Nephron (organoid): ENCODE data around the gene ILKAP.

ENCODE experiments used
- H3K27ac Mint-ChIP-seq, 3 experiments: 2 replicates each; pipeline ENCODE4 v1.8.0; 2020; ENCODE audit warnings: mixed read lengths in 3 of 3, mild to moderate bottlenecking in 2 of 3, moderate library complexity in 1 of 3
- H3K27me3 Mint-ChIP-seq: 2 replicates; pipeline ENCODE4 v1.8.0; 2021; ENCODE audit warnings: low read depth, mild to moderate bottlenecking, moderate library complexity, mixed read lengths
- H3K36me3 Mint-ChIP-seq: 2 replicates; pipeline ENCODE4 v1.8.0; 2020; ENCODE audit warnings: low read depth, mixed read lengths
- H3K4me1 Mint-ChIP-seq: 2 replicates; pipeline ENCODE4 v1.8.0; 2020; ENCODE audit warnings: mixed read lengths
- H3K4me3 Mint-ChIP-seq, 3 experiments: 2 replicates each; pipeline ENCODE4 v1.8.0; 2020; ENCODE audit warnings: mild to moderate bottlenecking in 3 of 3, mixed read lengths in 3 of 3, moderate library complexity in 2 of 3
- H3K9me3 Mint-ChIP-seq: 2 replicates; pipeline ENCODE4 v1.8.0; 2020; ENCODE audit warnings: mixed read lengths
- CTCF ChIP-seq, 3 experiments: fragments of 200-600 bp; sonication (generic); IDR thresholded peaks; one replicate each; pipeline ENCODE4 v1.5.0; 2021; ENCODE audit warnings: antibody characterized with exemption in 3 of 3; ENCODE audit not compliant: unreplicated experiment in 3 of 3

Gene ILKAP

GRCh38 chr2:238144262-238144661 is 59.2 kb downstream of the ILKAP start:
- H3K4me3 Mint-ChIP-seq = no peak overlapping the region
- H3K9me3 Mint-ChIP-seq = no peaks in the 10 kb centered on the region
- H3K36me3 Mint-ChIP-seq = no peaks in the 10 kb centered on the region
- H3K27ac Mint-ChIP-seq = no peak overlapping the region
- H3K27me3 Mint-ChIP-seq = no peaks in the 10 kb centered on the region
- H3K4me1 Mint-ChIP-seq = peaks cover 18% of the 10 kb centered on the region
- TF ChIP-seq CTCF (IDR thresholded peaks at IDR 0.05; ENCODE audit: unreplicated experiment in 3 of 3) = no peak

- Mint-ChIP-seq H3K27me3 (no peaks in the 10 kb centered on the region), H3K9me3 (no peaks in the 10 kb centered on the region), H3K4me3 (peak overlapping the region in 1 of 3 experiments; percentile 21), H3K36me3 (no peaks in the 10 kb centered on the region), H3K4me1 (peaks cover 18% of the 10 kb centered on the region), H3K27ac (no peak overlapping the region)
- TF ChIP-seq CTCF (IDR thresholded peaks at IDR 0.05; ENCODE audit: unreplicated experiment in 3 of 3) = no peak
These were observed 60.1 kb downstream of the ILKAP start for GRCh38 chr2:238143239-238143951.

GRCh38 chr2:238142382-238143205 is 60.9 kb downstream of the ILKAP start:
- peak overlapping the region in 2 of 3 experiments; percentile 19 to 69 for H3K4me3 Mint-ChIP-seq

GRCh38 chr2:238141541-238142318 is 61.8 kb downstream of the ILKAP start:
- Mint-ChIP-seq H3K27me3 (no peaks in the 10 kb centered on the region), H3K4me1 (peaks cover 27% of the 10 kb centered on the region), H3K4me3 (peak overlapping the region in 2 of 3 experiments; percentile 15 to 69), H3K36me3 (no peaks in the 10 kb centered on the region), H3K9me3 (no peaks in the 10 kb centered on the region), H3K27ac (peak overlapping the region; percentile 49 to 62 (median 50))
- TF ChIP-seq CTCF (IDR thresholded peaks at IDR 0.05; ENCODE audit: unreplicated experiment in 3 of 3) = no peak

More at GRCh38 chr2:238142382-238143205, 60.9 kb downstream of the ILKAP start:
- no peak overlapping the region for H3K27ac Mint-ChIP-seq
- H3K4me1 Mint-ChIP-seq = peaks cover 23% of the 10 kb centered on the region
- H3K9me3 Mint-ChIP-seq = no peaks in the 10 kb centered on the region
- TF ChIP-seq CTCF (IDR thresholded peaks at IDR 0.05; ENCODE audit: unreplicated experiment in 3 of 3) = no peak
- no peaks in the 10 kb centered on the region for H3K27me3 Mint-ChIP-seq
- no peaks in the 10 kb centered on the region for H3K36me3 Mint-ChIP-seq

- Mint-ChIP-seq H3K4me3 (no peak overlapping the region), H3K4me1 (peaks cover 35% of the 10 kb centered on the region), H3K9me3 (no peaks in the 10 kb centered on the region), H3K27ac (no peak overlapping the region), H3K27me3 (no peaks in the 10 kb centered on the region), H3K36me3 (no peaks in the 10 kb centered on the region)
- TF ChIP-seq CTCF (IDR thresholded peaks at IDR 0.05; ENCODE audit: unreplicated experiment in 3 of 3) = no peak
These were observed 62.6 kb downstream of the ILKAP start for GRCh38 chr2:238140721-238141540.
